ENCODE measurements around the gene GABRE.

DNA sequence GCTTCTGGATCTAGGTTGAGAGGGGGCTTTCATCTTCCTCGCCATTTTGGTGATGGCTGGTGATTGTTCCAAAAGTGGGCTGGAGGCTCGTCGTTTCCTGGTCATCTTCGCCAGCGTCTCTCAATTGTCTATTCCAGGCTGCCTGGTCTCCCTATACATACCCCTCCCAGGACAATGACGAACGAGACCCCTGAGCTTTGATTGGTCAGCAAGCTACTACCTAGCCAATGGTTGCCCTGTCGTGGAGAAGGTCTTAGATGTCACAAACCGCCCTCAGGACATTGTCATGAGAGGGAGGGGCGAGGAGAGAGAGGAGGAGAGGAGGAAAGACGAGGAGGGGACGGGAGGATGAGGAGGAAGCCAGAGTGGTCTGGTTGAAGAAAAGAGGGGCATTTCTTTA, 69.5 kb downstream of the GABRE start:
- no peak for TF ChIP-seq EZH2 (IDR thresholded peaks at IDR 0.05; ENCODE audit: low read length, unreplicated experiment)
- TF ChIP-seq, protein P1, sequence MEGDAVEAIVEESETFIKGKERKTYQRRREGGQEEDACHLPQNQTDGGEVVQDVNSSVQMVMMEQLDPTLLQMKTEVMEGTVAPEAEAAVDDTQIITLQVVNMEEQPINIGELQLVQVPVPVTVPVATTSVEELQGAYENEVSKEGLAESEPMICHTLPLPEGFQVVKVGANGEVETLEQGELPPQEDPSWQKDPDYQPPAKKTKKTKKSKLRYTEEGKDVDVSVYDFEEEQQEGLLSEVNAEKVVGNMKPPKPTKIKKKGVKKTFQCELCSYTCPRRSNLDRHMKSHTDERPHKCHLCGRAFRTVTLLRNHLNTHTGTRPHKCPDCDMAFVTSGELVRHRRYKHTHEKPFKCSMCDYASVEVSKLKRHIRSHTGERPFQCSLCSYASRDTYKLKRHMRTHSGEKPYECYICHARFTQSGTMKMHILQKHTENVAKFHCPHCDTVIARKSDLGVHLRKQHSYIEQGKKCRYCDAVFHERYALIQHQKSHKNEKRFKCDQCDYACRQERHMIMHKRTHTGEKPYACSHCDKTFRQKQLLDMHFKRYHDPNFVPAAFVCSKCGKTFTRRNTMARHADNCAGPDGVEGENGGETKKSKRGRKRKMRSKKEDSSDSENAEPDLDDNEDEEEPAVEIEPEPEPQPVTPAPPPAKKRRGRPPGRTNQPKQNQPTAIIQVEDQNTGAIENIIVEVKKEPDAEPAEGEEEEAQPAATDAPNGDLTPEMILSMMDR (conservative IDR thresholded peaks at IDR 0.05; ENCODE audit: low read depth, low read length): no peak
